SK-N-SH (cell line): ENCODE results near the gene FNDC3B.

ENCODE experiments used
- CTCF ChIP-seq: fragments of 200-600 bp; sonication (generic); IDR thresholded peaks from 2 replicates; pipeline ENCODE4 v1.6.1; 2017; ENCODE audit warnings: antibody characterized with exemption, mild to moderate bottlenecking, moderate library complexity
- EZH2phosphoT487 ChIP-seq: fragments of 200-600 bp; sonication (generic); IDR thresholded peaks from 2 replicates; pipeline ENCODE4 v1.6.1; 2017; ENCODE audit warnings: low read depth, mixed run types, mild to moderate bottlenecking, antibody characterized with exemption, moderate library complexity, borderline replicate concordance
- FOXM1 ChIP-seq: IDR thresholded peaks from 2 replicates; pipeline ENCODE4 v1.4.0; 2012; ENCODE audit warnings: low read depth, mild to moderate bottlenecking
- GABPA ChIP-seq: IDR thresholded peaks from 2 replicates; pipeline ENCODE4 v1.4.0; 2012; ENCODE audit warnings: low read depth, mild to moderate bottlenecking
- MAX ChIP-seq: IDR thresholded peaks from 2 replicates; pipeline ENCODE4 v1.4.0; 2012; ENCODE audit warnings: low read depth
- MXI1 ChIP-seq: IDR thresholded peaks from 2 replicates; pipeline ENCODE4 v1.6.1; 2012; ENCODE audit warnings: mild to moderate bottlenecking, low read depth, low read length, improper control_type of control experiment
- RAD21 ChIP-seq: IDR thresholded peaks from 2 replicates; pipeline ENCODE4 v1.6.1; 2012; ENCODE audit warnings: mild to moderate bottlenecking, low read length
- REST ChIP-seq: IDR thresholded peaks from 2 replicates; pipeline ENCODE4 v1.6.1; 2012; ENCODE audit warnings: mild to moderate bottlenecking, low read depth, low read length, moderate library complexity
- SIN3A ChIP-seq: IDR thresholded peaks from 2 replicates; pipeline ENCODE4 v1.6.1; 2012; ENCODE audit warnings: low read depth, mild to moderate bottlenecking, low read length, moderate library complexity, borderline replicate concordance
- TAF1 ChIP-seq: IDR thresholded peaks from 2 replicates; pipeline ENCODE4 v1.6.1; 2012; ENCODE audit warnings: low read depth, mild to moderate bottlenecking, low read length, moderate library complexity, borderline replicate concordance
- YY1 ChIP-seq: IDR thresholded peaks from 2 replicates; pipeline ENCODE4 v1.4.0; 2012; ENCODE audit warnings: low read depth, mild to moderate bottlenecking
- ZBTB33 ChIP-seq: IDR thresholded peaks from 2 replicates; pipeline ENCODE4 v1.4.0; 2012; ENCODE audit warnings: low read depth, borderline replicate concordance

- TF ChIP-seq YY1: no peak
- no peak for TF ChIP-seq GABPA
- no peak for TF ChIP-seq EZH2phosphoT487
- TF ChIP-seq CTCF: no peak
- no peak for TF ChIP-seq REST
- TF ChIP-seq TAF1: no peak
- no peak for TF ChIP-seq SIN3A
- TF ChIP-seq MAX: no peak
- TF ChIP-seq ZBTB33: no peak
- no peak for TF ChIP-seq FOXM1
- no peak for TF ChIP-seq RAD21
- TF ChIP-seq MXI1: no peak
Observed at GRCh38 chr3:172378439-172378838, 339.1 kb downstream of the FNDC3B start.
